ENCODE data around the gene DEPP1. TPM values are rescaled to one million over a fixed set of nuclear protein-coding genes. Genes with fewer than 3 reads are reported as not detected.

The DEPP1 gene, protein sequence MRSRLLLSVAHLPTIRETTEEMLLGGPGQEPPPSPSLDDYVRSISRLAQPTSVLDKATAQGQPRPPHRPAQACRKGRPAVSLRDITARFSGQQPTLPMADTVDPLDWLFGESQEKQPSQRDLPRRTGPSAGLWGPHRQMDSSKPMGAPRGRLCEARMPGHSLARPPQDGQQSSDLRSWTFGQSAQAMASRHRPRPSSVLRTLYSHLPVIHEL
- 62.7 TPM for total RNA-seq

DNA sequence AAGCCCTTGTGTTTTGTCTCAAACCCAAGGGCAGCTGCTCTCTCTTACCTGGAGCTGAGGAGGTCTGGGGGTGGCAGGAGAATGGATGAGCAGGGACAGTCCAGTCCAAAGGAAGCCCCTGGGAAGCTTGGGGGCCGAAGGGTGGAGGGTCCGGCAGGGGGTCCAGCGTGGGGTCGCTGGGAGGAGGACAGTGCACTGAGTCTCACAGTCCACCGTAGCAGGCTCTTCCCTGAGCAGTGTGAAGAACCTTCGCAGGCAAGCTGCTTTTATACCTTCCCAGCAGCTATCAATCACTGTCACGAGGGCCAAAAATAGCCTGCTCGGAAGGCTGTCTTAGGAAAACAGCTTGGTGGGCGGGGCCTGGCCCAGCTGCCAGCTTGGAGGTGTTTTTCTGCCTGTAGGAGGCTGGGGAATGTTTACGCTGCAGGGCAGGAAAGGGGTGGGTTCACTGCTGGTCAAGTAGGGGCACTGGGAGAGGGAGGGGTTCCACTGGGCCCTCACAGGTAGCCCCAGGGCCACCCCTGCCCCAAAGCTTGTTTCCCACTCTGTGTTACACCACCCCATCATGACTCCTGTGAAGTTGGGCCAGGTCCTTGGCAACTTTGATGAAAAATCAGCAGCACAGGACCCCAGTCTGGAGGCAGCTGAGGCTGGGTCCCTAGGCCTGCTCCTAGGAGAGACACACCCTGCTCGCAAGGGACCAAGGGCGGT is at the start of gene DEPP1:
Gene DEPP1 (minus strand): TSS at position 240 of the 711 bp plus-strand sequence. CDS start 779 bp downstream, outside the sequence.
- DNase-seq (ENCODE audit: low spot score) = peak; percentile 96

DNA sequence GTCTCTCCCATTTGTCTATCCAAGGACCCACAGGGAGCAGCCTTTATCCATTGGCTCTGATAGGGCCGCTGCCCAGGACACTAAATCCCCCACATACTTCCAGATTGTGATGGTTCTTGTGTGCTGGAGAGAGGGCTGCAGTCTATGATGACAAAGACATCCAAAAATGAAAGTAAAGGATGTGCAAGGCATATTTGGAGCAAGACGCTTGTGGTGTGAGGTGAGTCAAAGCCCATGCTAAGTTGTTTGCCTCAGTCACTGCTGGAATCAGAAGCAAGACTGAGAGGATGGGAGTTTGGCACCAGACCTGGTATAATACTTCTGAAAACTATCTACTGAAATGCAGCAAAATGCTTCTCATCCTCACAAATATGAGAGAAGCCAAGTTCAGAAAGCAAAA is 44.8 kb upstream of the DEPP1 start:
- no peak for DNase-seq (ENCODE audit: low spot score)

DNA sequence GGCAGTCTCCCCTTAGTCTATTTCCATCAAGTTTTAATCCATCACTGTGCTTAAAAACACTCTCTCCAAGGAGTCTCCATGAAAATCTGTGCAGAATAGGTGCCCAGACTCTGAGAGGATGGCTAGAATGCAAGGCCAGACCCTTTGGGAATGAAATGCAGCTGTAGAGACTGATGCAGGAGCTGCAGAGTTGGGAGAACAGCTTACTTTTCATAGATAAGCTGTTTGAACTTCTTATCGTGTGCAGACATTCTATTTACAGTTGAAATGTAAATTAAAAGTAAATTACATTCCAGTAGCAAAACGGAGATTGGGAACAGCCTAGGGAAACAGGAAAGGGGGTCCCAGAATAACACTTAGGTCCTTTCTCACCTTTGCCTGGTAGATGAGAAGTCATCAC is 37.0 kb upstream of the DEPP1 start:
- DNase-seq (ENCODE audit: low spot score) = no peak

DNA sequence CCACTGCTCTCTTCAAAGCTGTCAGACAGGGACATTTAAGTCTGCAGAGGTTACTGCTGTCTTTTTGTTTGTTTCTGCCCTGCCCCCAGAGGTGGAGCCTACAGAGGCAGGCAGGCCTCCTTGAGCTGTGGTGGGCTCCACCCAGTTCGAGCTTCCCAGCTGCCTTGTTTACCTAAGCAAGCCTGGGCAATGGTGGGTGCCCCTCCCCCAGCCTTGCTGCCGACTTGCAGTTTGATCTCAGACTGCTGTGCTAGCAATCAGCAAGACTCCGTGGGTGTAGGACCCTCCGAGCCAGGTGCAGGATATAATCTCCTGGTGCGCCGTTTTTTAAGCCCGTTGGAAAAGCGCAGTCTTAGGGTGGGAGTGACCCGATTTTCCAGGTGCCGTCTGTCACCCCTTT is 35.9 kb upstream of the DEPP1 start:
- peak; percentile 50 for DNase-seq (ENCODE audit: low spot score)

DNA sequence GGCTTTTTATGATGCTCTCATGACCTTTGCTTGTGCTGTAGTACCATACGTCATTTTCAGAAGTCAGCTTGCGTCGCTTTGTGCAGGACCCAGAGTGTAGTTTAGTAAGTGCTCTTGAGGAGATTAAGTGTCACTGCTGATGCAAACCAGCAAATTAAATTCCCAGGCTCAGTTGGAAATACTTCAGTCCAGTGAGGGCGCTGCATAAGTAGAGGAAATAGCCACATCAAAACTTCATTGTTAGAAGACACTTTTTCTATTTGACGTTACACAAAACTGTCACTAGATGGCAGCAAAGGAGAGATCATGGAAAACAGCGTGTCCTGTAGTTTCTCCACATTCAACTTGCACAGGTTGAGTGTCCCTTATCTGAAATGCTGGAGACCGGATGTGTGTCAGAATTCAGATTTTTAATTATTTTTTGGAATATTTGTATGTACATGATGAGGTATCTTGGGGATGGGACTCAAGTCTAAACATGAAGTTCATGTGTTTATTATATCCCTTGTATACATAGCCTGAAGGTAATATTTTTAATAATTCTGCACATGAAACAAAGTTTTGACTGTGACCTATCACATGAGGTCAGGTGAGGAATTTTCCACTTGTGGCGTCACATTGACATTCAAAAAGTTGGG is 30.0 kb upstream of the DEPP1 start:
- no peak for DNase-seq (ENCODE audit: low spot score)

DNA sequence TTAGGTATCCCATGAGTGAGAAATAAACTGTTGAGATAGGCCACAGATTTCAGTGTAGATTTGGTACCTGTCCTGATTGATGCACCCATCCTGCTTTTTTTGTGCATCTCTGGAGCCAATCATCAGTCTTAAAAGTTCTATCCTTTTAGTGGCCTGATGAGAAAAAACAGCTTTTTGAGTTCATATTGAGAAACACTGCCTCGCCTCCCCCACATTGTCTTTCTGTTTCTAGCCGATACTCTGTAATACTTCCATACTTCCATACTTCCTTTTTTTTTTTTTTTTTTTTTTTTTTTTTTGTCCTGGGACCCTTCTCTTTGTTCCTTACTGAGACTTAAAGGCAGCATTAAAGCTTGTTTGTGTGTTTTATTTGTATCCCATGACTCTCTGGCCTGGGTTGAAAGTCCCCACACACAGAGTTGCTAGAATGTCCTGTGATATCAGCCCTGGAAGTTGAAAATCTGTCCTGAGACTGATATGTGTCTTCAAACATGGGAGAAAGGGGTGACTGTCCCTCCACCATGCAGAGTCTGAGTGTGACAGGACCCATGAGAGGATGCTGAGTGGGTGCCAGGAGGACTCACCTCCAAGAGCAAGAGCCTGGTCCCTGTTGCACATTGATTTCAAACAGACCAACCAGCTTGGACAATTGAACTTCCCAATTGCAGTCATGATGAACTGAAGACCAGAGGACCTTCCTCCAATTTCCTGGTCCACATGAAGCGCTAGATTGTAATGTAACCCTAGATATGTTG is 27.8 kb upstream of the DEPP1 start:
- DNase-seq (ENCODE audit: low spot score) = no peak

DNA sequence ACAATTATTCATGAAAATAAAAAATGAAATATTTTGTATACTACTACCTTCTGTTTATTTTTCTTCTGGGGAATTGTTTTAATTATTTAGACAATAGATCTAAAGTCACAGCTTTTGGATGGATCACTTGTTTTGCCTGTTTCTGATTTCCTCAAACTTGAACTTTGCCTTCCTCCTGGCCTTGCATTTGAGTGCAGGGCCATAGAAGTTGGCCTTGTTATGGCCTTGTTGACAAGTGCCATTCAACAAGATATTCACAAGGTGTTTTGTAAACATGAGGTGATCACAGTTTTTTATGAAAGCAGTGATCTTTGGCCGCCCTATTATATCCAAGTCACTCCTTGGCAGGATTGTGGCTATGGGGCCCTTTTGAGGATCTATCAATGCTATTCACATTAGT is 26.7 kb upstream of the DEPP1 start:
- no peak for DNase-seq (ENCODE audit: low spot score)

DNA sequence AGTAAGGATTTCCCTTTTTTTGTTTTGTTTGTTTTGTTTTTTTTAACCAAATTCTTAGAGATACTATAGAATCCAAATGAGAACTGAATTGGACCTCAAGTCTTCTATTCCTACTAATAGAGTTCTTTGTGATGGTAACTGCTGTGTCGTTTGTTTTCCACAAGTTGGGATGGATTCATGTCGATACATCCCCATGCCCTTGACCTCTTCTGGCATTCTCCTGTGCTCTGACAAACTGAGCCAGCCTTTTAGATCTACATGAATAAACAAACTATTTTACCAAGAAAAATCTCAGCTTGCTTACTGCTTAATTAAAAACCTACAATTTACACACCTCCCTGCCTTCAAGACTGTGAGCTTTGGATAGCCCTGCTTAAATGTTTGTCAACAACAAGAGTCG is 26.1 kb upstream of the DEPP1 start:
- no peak for DNase-seq (ENCODE audit: low spot score)

DNA sequence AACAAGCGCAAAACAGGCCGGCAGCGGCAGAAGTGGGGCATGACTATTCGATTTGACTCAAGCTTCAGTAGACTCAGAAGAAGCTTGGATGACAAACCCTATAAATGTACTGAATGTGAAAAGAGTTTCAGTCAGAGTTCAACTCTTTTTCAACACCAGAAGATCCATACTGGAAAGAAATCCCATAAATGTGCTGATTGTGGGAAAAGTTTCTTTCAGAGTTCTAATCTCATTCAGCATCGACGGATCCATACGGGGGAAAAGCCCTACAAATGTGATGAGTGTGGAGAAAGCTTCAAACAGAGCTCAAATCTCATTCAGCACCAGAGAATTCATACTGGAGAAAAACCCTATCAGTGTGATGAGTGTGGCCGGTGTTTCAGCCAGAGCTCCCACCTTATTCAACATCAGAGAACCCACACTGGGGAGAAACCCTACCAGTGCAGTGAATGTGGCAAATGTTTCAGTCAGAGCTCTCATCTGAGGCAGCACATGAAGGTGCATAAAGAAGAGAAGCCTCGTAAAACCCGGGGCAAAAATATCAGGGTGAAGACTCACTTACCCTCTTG is 24.9 kb upstream of the DEPP1 start:
- DNase-seq (ENCODE audit: low spot score) = no peak

DNA sequence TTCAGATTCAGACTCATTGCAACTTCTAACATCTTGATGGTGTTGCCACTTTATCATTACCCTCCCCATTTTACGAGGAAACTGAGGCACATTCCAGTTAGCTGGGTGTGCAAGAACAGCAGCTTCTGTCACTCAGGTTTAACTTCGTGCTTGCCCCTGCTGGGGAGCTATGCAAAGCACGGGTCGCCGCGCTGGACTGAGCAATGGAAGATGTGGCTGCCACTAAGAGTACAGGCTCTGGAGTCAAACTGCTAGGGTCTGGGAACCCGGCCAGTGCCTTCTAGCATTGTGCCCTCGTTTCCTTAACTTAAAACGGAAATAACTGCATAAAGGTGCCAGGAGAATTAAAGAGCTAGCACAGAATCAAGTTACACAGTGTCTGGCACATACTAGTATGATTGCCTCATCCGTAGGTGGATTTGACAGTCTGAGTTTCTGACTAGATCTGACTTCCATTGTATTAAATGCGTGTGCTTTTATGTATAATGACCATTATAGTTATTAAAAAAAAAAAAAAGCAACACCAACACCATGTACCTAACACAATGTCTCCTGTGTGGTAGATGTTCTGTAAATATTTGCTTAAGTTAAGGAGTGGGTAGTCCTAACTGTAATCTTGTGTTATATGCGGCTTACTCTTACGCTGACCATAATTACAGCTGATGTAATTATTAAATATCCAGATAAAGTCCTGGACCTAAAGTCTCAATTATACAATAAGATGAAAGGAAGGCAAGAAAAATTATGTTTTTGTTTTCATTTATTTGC is 23.0 kb upstream of the DEPP1 start:
- peak; percentile 69 for DNase-seq (ENCODE audit: low spot score)

DNA sequence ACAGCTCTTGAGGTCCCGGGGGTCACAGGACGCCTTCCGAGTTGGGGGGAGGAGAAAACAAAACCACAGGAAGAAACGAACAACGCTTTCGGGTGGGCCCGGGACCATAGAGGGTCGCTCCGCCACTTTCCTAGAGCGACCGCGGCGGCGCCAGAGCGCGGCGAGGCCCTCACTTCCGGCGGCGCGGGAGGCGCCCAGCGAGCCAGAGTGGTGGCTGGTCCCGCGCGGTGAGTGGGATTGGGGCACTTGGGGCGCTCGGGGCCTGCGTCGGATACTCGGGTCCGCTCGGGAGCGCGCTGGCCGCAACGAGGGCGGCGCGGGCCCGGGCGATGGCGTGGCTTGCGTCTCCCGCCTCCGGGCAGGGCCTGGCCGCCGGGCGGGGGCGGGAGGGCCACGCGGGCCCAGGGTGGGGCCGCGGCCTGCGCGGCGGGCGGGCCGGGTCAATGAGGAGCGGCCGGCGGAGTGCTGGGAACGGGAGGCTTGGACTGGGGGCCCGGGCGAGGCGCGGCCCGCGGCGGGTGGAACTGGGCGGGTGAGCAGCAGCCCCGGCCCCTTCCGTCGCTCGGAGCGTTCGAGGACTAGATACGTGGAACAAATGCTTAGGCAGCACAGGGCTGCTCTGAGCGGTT is 22.3 kb upstream of the DEPP1 start, which contains the start of gene ZNF22:
Gene ZNF22 (plus strand): TSS at position 172 of the 629 bp plus-strand sequence. CDS start 2,446 bp downstream, outside the sequence.
- peak; percentile 67 for DNase-seq (ENCODE audit: low spot score)

DNA sequence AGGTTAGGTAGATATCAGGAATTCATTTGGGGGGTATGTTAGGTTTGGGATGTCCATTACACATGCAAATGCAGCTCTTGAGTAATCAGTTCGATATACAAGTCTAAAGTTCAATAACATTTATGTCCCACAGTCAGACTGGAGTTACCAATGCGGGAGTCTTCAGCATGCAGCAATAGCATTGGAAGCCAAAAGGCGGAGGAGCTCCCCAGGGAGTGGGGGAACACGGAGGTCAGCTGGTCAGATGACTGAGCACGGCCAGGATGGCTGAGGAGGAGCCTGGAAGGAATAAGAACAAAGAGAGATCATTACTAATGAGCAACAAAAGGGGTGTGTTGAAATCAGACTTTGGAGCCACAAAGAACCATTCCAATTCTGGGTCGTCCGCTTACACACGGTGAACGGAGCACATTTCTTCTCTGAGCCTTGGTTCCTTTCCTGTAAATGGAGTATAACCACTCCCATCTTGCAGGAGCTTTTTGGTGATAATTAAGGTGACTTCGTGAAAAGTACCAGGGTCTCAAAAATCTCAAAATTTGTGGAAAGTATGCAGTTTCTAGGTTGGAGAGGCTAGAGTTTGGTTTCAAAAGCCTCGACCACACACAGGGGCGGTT is 21.6 kb upstream of the DEPP1 start:
- peak; percentile 76 for DNase-seq (ENCODE audit: low spot score)

DNA sequence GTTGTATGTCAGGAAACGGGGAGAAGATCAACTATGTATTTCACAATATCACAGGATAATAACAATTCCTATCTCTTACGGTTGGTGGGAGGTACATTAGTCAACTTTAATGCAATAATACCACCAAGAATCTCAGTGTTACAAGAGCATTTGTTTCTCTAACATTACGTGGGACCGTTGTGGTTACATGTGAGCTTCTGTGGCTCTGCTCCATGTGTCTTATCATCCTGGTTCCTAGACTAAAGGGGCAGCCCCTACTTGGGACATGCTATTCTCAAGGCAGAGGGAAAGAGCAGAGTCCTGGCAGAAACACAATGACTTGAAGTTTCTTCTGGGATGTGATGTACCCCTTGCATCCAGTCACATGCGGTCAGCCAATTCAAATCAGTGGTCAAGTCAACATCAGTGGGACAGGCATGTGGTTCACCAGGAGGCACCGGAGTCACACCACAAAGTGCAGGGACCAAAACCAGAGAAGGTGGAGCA is 19.6 kb upstream of the DEPP1 start:
- DNase-seq (ENCODE audit: low spot score) = no peak

DNA sequence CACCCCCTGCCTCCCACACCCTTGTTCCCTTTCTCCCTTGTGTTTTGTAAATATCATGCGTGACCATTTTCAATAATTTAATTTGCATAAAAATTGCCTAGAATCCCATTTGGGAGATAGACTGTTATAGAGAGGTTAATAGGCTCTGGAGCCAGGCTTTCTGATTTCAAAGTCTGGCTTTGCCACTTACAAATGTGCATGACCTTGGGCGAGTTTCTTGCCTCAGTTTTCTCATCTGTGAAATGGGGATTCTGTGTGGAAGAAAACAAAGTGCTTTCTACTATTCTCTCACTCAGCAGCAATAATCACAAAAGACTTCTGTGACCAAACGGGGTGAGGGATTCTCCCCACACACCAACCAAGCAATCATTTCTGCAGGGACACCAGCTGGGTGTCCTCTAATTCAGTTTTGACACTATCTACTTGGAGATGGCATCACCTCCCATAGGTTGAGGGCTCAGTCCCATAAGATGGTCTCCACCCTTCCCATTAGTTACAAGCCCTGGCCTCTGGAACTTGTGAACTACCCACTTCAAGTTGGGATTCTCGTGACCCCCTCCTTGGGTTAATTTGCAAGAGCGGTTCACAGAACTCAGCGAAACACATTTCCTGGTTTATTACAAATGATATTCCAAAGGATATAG is 18.6 kb upstream of the DEPP1 start:
- no peak for DNase-seq (ENCODE audit: low spot score)

DNA sequence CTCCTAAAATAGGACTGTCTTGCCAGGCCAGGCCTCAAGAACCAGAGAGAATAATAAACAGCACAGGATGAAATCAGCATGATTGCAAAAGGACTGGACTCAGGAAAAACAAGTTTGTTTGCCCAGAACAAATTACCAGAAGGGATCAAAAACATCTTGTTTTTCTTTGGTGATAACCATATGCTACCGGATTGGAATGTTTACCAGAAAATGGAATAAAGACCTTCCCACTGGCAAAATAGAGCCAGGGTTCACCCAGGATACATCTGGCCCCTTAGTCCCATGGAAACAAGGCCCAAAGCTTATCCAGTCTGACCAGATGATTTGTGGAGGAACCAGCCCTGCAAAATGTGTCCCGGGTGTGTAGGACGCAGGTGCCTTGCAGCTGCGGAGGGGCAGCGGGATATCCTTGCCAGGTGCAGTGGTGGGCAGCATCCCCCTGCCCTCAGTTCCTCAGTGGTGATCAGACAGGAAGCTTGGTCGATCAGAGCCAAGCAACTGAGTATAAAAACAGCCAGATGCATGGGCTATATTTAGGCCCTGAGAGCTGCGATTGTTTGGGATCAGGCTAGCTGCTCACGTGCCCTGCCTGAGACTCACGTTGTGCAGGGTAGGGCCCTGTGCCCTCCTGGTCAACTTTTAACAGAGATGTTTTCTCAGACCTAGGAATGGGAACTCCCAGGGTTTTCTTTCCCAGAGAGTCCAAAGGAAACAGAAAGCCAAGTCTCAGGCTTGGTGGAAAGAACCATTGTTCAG is 17.5 kb upstream of the DEPP1 start:
- peak; percentile 71 for DNase-seq (ENCODE audit: low spot score)

DNA sequence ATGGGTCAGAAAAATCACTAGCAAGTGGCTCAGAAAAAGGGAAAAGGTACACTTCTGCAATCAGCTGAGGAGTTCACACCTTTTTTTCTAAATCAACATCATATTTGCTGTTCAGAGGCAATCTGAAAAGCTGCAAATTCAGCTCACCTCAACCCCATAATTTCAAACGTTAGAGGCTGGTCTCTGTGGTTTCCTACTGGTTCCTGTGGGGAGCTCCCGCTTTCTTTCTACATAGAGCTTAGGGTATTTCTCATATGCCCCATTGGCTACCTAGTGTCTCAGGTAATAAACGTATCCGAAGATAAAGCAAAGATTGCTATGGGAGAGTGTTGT is 16.9 kb upstream of the DEPP1 start:
- no peak for DNase-seq (ENCODE audit: low spot score)

DNA sequence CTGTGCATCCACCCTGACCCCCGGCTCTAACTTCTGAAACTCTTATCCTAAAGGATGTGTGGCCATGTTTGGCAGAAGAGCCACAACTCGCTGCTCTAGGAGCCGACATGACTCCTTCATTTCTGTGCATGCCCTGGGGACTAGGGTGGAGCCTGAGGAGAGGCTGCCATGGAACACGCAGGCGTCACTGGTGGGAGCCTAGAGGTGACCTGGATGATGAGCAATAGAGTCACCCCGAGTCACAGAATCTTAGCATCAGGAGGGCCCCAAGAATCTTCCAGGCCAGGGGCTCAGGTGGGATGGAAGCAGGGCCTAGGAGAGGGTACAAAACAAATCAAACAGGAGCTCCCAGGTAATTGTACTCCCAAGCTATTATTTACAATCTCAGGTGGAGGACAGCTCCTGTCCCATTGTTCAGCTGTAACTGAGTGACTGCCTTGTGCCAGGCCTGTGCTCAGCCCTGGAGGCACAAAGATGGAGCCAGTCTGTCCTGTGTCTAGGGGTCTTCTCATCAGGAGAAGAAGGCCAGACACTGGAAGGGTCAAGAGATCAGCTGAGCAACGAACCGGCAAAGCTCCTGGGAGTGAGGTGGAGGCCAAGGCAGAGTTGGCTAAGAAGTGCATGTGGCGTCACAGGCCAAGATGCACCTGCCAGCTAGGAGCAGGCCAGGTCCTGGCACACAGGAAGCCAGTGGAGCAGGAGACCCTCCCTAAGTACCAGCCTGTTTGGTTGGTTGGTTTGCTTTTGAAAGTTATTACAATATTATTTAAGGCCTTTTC is 16.3 kb upstream of the DEPP1 start:
- DNase-seq (ENCODE audit: low spot score) = no peak

Data from ureter (tissue), 1 donor.